HG03558 (cell line): ENCODE measurements around the gene TTC36.
"Not testable (repeated sequence)": the region's sequence is repeated elsewhere in the genome, so short reads cannot be mapped to it uniquely, and the experiment has no call there.

Source experiments
- ATAC-seq: cut with Tn5 transposase; IDR thresholded peaks from one replicate; pipeline ENCODE4 v1.9.1; 2021; ENCODE audit warnings: moderate number of reproducible peaks; ENCODE audit not compliant: unreplicated experiment; ENCODE audit errors: extremely low read depth

Gene TTC36

GRCh38 chr11:118574636-118575035, 47.4 kb downstream of the TTC36 start:
- ATAC-seq, result no peak

DNA sequence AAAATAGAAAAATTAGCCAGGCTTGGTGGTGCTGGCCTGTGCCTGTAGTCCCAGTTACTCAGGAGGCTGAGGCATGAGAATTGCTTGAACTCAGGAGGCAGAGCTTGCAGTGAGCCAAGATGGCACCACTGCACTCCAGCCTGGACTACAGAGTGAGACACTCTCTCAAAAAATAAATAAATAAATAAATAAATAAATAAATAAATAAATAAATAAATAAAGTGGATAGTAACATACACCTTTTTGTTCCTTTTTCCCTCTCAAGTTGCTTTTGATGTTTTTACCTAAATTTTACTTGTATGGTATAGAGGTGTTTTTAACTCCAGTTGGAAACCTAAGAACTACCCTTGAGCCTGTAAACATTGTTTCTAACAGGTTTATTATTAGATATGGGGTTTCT, 50.7 kb downstream of the TTC36 start:
- not testable (repeated sequence) for ATAC-seq
